GM21723 (cell line): ENCODE results near the gene VAV3.
A peak's percentile ranks its signal among the peaks of the same experiment; 100 is the strongest.

Experiments
- ATAC-seq: cut with Tn5 transposase; IDR thresholded peaks from one replicate; pipeline ENCODE4 v1.9.1; 2021; ENCODE audit warnings: mild to moderate bottlenecking, moderate library complexity; ENCODE audit not compliant: unreplicated experiment

Gene VAV3

GRCh38 chr1:107972391-107973180 is 7.6 kb upstream of the VAV3 start:
- ATAC-seq = no peak

- ATAC-seq = no peak
These were observed 1.6 kb upstream of the VAV3 start for GRCh38 chr1:107966550-107966949.

DNA sequence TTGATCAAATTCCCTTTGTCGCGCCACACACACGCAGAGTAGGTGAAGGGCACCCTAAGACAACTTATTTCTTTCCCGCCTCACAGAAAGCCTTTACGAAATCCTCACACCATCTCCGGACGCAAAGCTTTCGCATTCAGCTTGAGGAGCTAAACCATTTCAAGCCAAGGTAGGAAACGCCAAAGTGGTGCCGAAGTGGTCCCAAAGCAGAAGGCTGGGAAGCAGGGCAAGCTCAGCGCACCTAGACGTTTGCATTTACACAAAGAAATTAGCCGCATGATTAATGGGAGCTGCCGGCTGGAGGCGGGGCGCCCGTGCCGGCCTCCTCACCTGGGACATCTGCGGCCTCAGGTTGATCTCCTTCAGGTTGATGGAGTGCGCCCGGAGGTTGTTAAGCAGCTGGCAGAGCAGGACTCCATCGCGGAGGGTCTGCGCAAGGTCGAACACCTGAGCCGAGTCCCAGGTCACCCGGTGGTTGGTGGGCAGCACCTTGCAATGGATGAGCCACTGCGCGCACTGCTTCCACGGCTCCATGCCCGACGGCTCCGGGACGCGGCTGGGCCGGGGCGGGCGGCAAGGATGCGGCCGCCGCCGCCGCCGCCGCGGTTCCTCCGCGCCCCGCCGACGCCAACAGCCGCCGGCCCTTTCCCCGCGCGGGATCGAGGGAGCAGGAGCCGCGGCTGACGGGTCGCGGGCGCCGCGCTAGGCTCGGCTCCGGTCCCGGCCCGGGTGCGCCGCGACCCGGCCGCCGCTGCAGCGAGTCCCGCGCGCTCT is 457 bp downstream of the VAV3 start:
- ATAC-seq = peak; percentile 6

DNA sequence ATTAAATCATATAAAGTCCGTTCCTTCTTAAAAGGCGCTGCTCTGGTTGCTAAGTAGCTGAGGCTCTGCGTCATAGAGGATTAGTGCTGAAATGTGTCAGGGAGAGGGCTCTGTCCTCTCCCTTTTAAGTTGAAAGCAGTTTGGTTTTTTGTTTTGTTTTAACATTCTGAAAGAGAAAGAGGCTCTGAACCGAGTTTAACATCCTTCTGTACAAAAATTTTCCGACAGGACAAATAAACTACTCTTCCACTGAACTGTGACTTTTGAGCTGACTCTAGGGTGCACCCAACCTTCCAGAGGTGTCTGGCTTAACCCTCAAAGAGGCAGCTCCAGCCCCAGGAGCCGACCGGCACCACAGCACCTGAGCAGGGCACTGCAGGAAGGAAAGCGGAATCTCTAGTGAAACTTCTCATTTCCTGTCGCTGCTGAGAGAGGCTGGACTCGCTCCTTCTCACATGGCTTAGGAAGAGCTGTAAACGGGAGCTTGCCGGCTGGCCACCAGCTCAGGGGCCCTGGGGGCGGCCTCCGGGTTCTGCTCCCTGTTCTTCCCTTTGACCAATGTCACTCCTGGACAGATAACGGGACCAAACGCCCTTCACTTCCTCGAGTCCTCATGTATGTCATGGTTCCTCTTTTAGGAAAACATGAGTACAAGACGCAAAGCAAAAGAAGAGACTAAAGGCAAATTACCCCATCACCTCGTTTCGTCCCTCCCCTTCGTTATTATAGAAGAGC is 1.2 kb downstream of the VAV3 start:
- ATAC-seq = peak; percentile 79

- no peak for ATAC-seq
These were observed 2.0 kb downstream of the VAV3 start for GRCh38 chr1:107963008-107963407.

GRCh38 chr1:107954719-107955415 is 10.1 kb downstream of the VAV3 start:
- no peak for ATAC-seq

DNA sequence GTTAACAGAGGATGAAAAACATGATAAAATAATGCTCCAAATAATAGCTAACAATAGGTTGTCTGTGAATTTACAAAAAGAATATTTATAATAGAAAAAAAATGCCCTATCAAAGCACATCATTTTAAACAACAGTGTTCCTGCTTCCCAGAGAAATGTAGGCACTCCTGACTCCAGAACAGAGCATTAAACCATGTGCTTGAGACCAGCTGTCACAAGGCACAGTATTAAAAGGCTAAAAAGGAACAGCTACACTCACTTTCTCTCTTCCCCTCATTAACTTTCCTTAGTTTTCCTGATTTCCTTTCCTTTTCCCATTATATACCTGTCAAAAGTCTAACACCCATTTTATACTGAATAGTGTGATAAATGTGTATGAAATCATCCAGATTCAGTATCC is 10.9 kb downstream of the VAV3 start:
- ATAC-seq = no peak

DNA sequence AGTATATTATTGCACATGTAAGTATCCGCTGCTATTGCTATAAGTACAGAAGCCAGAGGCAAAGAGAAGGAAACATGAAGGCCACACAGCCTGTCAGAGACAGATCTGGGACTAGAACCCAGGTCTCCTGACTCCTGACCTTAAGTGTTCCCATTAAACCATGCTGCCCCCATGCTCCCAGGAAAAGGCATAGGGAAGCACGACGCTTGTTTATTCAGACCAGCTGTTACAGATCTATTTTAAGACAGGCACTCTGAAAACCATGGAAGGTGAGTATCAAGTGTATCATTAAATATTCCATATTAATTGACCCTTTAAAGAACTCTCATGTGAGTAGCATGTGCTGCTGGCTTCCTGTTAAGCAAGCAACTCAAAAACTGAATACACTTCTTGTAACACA is 11.4 kb downstream of the VAV3 start:
- no peak for ATAC-seq

GRCh38 chr1:107952989-107953388 is 12.0 kb downstream of the VAV3 start:
- no peak for ATAC-seq

GRCh38 chr1:107950464-107950863 is 14.5 kb downstream of the VAV3 start:
- ATAC-seq = no peak

DNA sequence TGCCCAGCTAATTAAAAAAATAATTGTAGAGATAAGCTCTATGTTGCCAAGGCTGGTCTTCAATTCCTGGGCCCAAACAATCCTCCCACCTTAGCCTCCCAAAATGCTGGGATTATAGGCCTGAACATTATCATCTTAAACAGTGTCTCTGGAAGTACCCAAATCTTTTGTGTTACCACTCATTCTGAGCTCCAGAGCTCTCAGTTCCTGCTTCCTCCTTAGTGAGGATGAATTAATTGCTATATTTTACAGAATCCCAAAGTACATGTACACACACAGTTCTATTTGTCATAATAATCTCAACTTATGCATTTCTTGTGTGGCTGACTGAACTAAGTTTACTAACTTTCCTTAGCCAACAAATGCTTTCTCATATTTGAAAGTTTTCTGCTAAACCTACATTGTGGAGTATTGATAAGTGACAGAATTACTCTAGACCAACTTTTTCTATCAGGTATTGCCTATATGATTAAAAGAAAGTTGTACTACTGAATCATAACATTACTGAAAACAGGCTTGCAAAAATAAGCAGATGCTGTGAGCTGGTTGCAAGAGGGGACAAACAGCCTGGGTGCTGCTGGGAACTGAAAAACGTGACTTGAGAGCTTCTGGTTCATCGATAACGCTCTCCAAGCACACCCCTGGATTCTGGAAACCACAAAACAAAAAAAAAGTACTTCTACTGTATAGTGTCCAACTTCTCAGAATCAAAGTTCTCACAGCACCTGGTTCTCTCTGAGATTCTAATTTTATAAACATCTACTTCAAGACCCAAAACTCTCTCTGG is 15.3 kb downstream of the VAV3 start:
- peak; percentile 96 for ATAC-seq

DNA sequence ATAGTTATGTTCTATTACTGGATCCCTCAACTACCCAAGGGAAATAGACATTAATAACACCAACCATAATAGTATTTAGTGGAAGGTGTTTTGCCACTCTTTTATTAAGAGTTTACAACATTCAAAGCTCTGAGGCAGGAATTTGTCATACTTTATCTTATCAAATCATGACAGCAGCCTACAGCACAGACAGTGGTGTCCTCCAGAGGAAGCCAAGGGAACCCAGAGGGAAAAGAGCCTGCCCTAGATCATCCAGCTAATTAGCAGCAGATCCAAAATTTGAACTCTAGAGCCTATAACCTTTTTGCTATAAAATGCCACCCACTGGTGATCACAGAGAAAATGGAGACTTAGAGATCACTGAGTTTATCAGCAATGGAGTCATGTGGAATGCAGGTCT is 18.2 kb downstream of the VAV3 start:
- ATAC-seq = no peak

GRCh38 chr1:107943694-107944093 is 21.3 kb downstream of the VAV3 start:
- ATAC-seq = no peak

- no peak for ATAC-seq
These were observed 22.2 kb downstream of the VAV3 start for GRCh38 chr1:107942814-107943213.

DNA sequence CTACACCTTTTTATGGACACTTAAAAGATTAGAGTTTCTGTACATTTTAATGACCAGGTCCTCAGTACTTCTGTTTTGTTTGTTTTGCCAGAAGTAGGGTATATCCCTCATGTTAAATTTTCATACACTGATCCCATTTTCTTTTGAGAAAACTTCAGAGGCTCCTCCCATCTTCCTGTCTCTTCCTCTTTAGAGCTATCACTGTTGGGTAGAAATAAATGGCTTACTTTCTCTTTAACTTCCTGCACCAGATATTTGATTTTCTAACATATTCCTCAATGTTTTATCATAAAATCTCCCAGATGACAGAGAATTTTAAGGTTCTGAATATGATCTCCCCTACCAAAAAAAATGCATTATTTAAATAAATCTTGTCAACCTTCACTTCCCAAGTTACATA is 23.4 kb downstream of the VAV3 start:
- ATAC-seq = no peak

DNA sequence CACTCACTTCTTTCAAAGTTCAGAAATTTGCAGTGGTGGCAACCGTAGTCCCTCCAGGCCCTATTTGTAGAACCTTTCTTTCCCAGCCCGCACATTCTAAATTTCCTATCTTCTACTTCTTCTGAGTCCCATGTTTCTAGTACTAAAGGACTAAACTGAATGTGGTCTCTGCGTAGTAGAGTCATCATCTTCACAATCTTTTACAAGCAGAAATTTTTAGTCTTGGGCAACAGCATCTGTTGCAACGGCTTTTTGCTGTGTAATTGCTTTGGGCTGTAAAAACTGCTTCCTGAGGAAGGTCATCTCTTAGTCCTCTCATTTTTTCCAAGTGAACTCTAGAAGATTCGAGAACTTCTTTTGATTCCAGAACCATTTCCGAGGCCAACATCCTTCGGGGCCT is 23.9 kb downstream of the VAV3 start:
- no peak for ATAC-seq

- ATAC-seq = no peak
These were observed 24.3 kb downstream of the VAV3 start for GRCh38 chr1:107940701-107941100.

GRCh38 chr1:107940017-107940577 is 24.9 kb downstream of the VAV3 start:
- no peak for ATAC-seq

DNA sequence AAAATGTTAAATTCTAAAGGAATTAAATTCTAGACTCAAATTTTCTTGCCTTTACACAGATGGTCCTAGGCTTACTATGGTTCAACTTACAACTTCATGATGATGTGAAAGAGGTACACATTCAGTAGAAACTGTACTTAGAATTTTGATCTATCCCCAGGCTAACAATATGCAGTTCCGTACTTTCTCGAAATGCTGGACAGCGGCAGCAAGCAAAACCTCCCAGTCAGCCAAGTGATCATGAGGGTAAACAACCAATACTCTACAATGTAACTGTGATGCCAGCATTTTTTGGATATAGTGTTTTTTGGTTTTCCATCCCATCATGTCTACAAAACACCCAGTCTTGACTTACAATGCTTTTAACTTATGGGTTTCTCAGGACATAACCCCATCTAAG is 25.7 kb downstream of the VAV3 start:
- no peak for ATAC-seq
